ENCODE data around the gene CYTH3.

Gene CYTH3

GRCh38 chr7:6133249-6133648 lies 139.2 kb downstream of the CYTH3 start:
- TF ChIP-seq CTCF (IDR thresholded peaks at IDR 0.05; ENCODE audit: control insufficient read depth, insufficient read depth, low read depth, low read length, missing control alignments): no peak
- no peak overlapping the region for H3K4me3 ChIP-seq (ENCODE audit: control insufficient read depth, low read depth, low read length)
- DNase-seq (ENCODE audit: low read depth): no peak

DNA sequence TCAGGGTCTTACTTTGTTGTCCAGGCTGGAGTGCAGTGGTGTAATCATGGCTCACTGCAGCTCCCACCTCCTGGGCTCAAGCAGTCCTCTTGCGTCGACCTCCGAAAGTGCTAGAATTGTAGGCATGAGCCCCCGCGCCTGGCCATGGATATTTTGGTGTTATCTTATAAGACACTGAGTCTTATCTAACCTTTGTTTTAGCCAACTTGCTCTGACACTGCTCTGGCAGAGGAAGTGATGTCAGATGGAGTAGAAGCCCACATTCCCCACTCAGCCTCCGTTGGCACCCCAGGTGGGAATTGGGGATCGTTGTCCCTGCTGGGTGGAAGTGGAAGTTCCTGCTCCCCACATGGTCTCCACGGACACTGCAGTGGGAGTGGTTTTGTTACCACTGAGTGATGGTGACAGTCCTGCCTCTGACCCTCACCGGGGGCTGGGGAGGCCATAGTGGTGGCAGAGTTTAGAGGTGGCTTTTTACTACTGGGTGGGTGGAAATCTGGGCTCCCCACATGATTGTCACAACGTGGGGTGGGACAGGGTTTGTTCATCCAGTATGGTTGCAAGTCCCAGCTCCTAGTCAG lies 142.3 kb downstream of the CYTH3 start:
- TF ChIP-seq CTCF (IDR thresholded peaks at IDR 0.05; ENCODE audit: control insufficient read depth, insufficient read depth, low read depth, low read length, missing control alignments): no peak
- no peak overlapping the region for H3K4me3 ChIP-seq (ENCODE audit: control insufficient read depth, low read depth, low read length)
- DNase-seq (ENCODE audit: low read depth): no peak

DNA sequence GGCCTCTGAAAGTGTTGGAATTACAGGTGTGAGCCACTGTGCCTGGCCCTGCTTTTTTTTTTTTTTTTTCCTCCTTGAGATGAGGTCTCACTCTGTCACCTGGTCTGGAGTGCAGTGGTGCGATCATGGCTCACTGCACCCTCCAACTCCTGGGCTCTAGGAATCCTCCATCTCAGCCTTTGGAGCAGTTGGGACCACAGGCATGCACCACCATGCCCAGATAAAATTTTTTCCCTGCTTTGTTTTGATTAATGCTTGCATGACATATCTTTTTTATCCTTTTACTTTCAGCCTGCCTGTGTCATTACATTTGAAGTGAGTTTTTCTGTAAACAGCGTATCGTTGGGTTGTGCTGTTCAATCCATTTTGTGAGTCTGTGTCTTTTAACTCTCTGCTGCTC lies 144.2 kb downstream of the CYTH3 start:
- H3K4me3 ChIP-seq (ENCODE audit: control insufficient read depth, low read depth, low read length): no peak overlapping the region
- DNase-seq (ENCODE audit: low read depth): no peak
- TF ChIP-seq CTCF (IDR thresholded peaks at IDR 0.05; ENCODE audit: control insufficient read depth, insufficient read depth, low read depth, low read length, missing control alignments): no peak

GRCh38 chr7:6127110-6127490 lies 145.3 kb downstream of the CYTH3 start:
- no peak for DNase-seq (ENCODE audit: low read depth)
- H3K4me3 ChIP-seq (ENCODE audit: control insufficient read depth, low read depth, low read length): no peak overlapping the region
- TF ChIP-seq CTCF (IDR thresholded peaks at IDR 0.05; ENCODE audit: control insufficient read depth, insufficient read depth, low read depth, low read length, missing control alignments): no peak

GRCh38 chr7:6123843-6124242 lies 148.6 kb downstream of the CYTH3 start:
- TF ChIP-seq CTCF (IDR thresholded peaks at IDR 0.05; ENCODE audit: control insufficient read depth, insufficient read depth, low read depth, low read length, missing control alignments): no peak
- no peak for DNase-seq (ENCODE audit: low read depth)

DNA sequence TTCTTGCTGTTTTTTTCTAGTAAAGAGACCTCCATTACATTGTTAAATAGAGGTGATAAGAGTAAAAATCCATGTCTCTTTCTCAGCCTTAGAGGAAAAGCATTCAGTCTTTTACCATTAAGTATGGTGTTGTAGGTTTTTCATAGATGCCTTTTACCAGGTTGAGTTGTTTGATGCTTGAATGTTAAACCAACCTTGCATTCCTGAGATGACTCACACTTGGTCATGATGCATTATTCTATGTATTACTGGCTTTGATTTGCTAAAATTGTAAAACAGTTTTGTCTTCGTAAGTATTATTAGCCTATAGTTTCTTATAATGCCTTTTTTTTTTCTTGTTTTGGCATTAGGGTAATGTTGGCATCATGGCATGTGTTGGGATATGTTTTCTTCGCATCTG lies 151.3 kb downstream of the CYTH3 start:
- TF ChIP-seq CTCF (IDR thresholded peaks at IDR 0.05; ENCODE audit: control insufficient read depth, insufficient read depth, low read depth, low read length, missing control alignments): no peak
- no peak for DNase-seq (ENCODE audit: low read depth)
- no peak overlapping the region for H3K4me3 ChIP-seq (ENCODE audit: control insufficient read depth, low read depth, low read length)

More at GRCh38 chr7:6123843-6124242, 148.6 kb downstream of the CYTH3 start:
- H3K4me3 ChIP-seq (ENCODE audit: control insufficient read depth, low read depth, low read length): no peak overlapping the region

- no peak for DNase-seq (ENCODE audit: low read depth)
- H3K4me3 ChIP-seq (ENCODE audit: control insufficient read depth, low read depth, low read length): no peak overlapping the region
- no peak for TF ChIP-seq CTCF (IDR thresholded peaks at IDR 0.05; ENCODE audit: control insufficient read depth, insufficient read depth, low read depth, low read length, missing control alignments)
Observed at GRCh38 chr7:6117533-6117932, 154.9 kb downstream of the CYTH3 start.
